B cell (primary cell): ENCODE data around the gene C20orf141.

Source experiments
- CTCF ChIP-seq: fragments of 200-600 bp; IDR thresholded peaks from one replicate; pipeline ENCODE4 v1.8.0; 2022; ENCODE audit warnings: antibody characterized with exemption, mild to moderate bottlenecking
- EZH2 ChIP-seq: IDR thresholded peaks from 2 replicates; pipeline ENCODE4 v1.6.1; 2012; ENCODE audit warnings: borderline replicate concordance, low read depth, mild to moderate bottlenecking, moderate library complexity, low read length; ENCODE audit not compliant: insufficient read depth, poor library complexity, severe bottlenecking

GRCh38 chr20:2814076-2814475, 711 bp upstream of the C20orf141 start:
- TF ChIP-seq CTCF = no peak
- TF ChIP-seq EZH2 = no peak
